ENCODE results near the gene ACY1. TPM values are rescaled to one million over a fixed set of nuclear protein-coding genes. Genes with fewer than 3 reads are reported as not detected.

The ACY1 gene
- polyA plus RNA-seq, 1 donor (not counting 4 experiments of a cell fraction or from before 2014, with no cell fraction given) = 71.8 TPM

- Histone ChIP-seq H3K9me3 (ENCODE audit: control insufficient read depth, low read depth, low read length) (no peaks in the 10 kb centered on the region), H3K9me1 (ENCODE audit: control insufficient read depth, extremely low read depth, insufficient read depth, low read length) (no peaks in the 10 kb centered on the region), H3K4me3 (ENCODE audit: control insufficient read depth in 2 of 3, extremely low read depth in 1 of 3, insufficient read depth in 2 of 3, low read depth in 1 of 3, low read length in 3 of 3) (no peak overlapping the region), H3K4me2 (ENCODE audit: control insufficient read depth, extremely low read depth, insufficient read depth, low read depth, low read length) (no peak overlapping the region), H3K27ac (ENCODE audit: control insufficient read depth, insufficient read depth, low read length) (no peak overlapping the region), H4K20me1 (ENCODE audit: control insufficient read depth, extremely low read depth, insufficient read depth, low read length) (no peaks in the 10 kb centered on the region), H3K9ac (ENCODE audit: control insufficient read depth, extremely low read depth, insufficient read depth, low read length) (no peak overlapping the region), H3K27me3 (ENCODE audit: control insufficient read depth, extremely low read depth, insufficient read depth, low read length) (no peaks in the 10 kb centered on the region), H3K79me2 (ENCODE audit: control insufficient read depth, insufficient read depth, low read length) (peaks cover 4% of the 10 kb centered on the region), H3K36me3 (ENCODE audit: control insufficient read depth in 2 of 2, extremely low read depth in 1 of 2, insufficient read depth in 2 of 2, low read length in 2 of 2) (no peaks in the 10 kb centered on the region), H2AFZ (ENCODE audit: control insufficient read depth, low read length) (no peak overlapping the region), H3K4me1 (ENCODE audit: control insufficient read depth, extremely low read depth, insufficient read depth, low read length) (peaks cover 28% of the 10 kb centered on the region)
- FAIRE-seq = no peak
- DNase-seq (ENCODE audit: low read depth, low spot score) = no peak
- TF ChIP-seq, protein P1, sequence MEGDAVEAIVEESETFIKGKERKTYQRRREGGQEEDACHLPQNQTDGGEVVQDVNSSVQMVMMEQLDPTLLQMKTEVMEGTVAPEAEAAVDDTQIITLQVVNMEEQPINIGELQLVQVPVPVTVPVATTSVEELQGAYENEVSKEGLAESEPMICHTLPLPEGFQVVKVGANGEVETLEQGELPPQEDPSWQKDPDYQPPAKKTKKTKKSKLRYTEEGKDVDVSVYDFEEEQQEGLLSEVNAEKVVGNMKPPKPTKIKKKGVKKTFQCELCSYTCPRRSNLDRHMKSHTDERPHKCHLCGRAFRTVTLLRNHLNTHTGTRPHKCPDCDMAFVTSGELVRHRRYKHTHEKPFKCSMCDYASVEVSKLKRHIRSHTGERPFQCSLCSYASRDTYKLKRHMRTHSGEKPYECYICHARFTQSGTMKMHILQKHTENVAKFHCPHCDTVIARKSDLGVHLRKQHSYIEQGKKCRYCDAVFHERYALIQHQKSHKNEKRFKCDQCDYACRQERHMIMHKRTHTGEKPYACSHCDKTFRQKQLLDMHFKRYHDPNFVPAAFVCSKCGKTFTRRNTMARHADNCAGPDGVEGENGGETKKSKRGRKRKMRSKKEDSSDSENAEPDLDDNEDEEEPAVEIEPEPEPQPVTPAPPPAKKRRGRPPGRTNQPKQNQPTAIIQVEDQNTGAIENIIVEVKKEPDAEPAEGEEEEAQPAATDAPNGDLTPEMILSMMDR (optimal IDR thresholded peaks at IDR 0.05 in 1 of 3, IDR thresholded peaks at IDR 0.05 in 1 of 3, conservative IDR thresholded peaks at IDR 0.05 in 1 of 3; ENCODE audit: extremely low read depth in 1 of 3, insufficient read depth in 2 of 3, low read length in 3 of 3) = no peak
- no peak for TF ChIP-seq EZH2 (IDR thresholded peaks at IDR 0.05; ENCODE audit: low read length)
- dilution Hi-C loops (cut with MboI; ENCODE audit: extremely low pct_ligation_motif_present, low sequenced_read_pairs) = no loop called here
These were observed 13.5 kb upstream of the ACY1 start for GRCh38 chr3:51969841-51970240.

DNA sequence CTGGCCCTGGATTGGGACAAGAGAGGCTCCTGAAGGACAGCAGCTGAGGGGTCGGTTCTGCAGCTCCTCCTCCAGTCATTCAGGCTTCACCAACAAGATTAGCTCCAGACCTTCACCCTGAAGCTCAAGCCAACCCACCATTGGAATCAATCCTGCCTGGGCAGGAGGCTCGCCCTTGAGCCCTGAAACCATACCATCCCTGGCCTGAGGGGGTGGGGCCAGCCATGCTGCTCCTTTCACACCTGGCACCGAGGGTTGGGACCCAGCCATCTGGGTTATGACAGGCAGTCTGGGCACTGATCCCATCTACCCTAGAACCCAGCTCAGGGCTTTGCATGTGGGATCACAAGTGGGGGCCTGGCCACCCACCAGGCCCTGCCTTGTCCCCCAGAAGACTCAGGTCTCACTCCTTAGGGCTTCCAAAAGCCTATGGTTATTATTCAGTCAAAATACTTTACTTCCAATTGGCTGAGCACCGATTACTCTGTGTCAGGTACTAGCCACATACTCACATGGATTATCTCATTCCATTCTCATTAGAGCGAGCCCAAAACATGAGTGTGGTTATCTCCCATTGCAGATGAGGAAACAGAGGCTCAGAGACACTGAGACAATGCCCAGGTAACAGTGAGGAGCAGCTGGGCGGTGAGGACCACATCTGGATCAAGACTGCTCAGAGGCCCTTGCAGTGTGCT lies 12.6 kb upstream of the ACY1 start:
- H3K4me1 ChIP-seq (ENCODE audit: control insufficient read depth, extremely low read depth, insufficient read depth, low read length) = peaks cover 34% of the 10 kb centered on the region
- TF ChIP-seq EZH2 (IDR thresholded peaks at IDR 0.05; ENCODE audit: low read length) = no peak
- TF ChIP-seq, protein P1 (optimal IDR thresholded peaks at IDR 0.05 in 1 of 3, IDR thresholded peaks at IDR 0.05 in 1 of 3, conservative IDR thresholded peaks at IDR 0.05 in 1 of 3; ENCODE audit: extremely low read depth in 1 of 3, insufficient read depth in 2 of 3, low read length in 3 of 3) = no peak
- H2AFZ ChIP-seq (ENCODE audit: control insufficient read depth, low read length) = no peak overlapping the region
- H3K9me1 ChIP-seq (ENCODE audit: control insufficient read depth, extremely low read depth, insufficient read depth, low read length) = no peaks in the 10 kb centered on the region
- H3K9ac ChIP-seq (ENCODE audit: control insufficient read depth, extremely low read depth, insufficient read depth, low read length) = no peak overlapping the region
- H3K9me3 ChIP-seq (ENCODE audit: control insufficient read depth, low read depth, low read length) = no peaks in the 10 kb centered on the region
- H4K20me1 ChIP-seq (ENCODE audit: control insufficient read depth, extremely low read depth, insufficient read depth, low read length) = no peaks in the 10 kb centered on the region
- no peak for FAIRE-seq
- H3K4me3 ChIP-seq (ENCODE audit: control insufficient read depth in 2 of 3, extremely low read depth in 1 of 3, insufficient read depth in 2 of 3, low read depth in 1 of 3, low read length in 3 of 3) = no peak overlapping the region
- no peaks in the 10 kb centered on the region for H3K27me3 ChIP-seq (ENCODE audit: control insufficient read depth, extremely low read depth, insufficient read depth, low read length)
- no peaks in the 10 kb centered on the region for H3K36me3 ChIP-seq (ENCODE audit: control insufficient read depth in 2 of 2, extremely low read depth in 1 of 2, insufficient read depth in 2 of 2, low read length in 2 of 2)
- no peak overlapping the region for H3K27ac ChIP-seq (ENCODE audit: control insufficient read depth, insufficient read depth, low read length)
- peaks cover 4% of the 10 kb centered on the region for H3K79me2 ChIP-seq (ENCODE audit: control insufficient read depth, insufficient read depth, low read length)
- dilution Hi-C loops (cut with MboI; ENCODE audit: extremely low pct_ligation_motif_present, low sequenced_read_pairs) = no loop called here
- no peak overlapping the region for H3K4me2 ChIP-seq (ENCODE audit: control insufficient read depth, extremely low read depth, insufficient read depth, low read depth, low read length)
- DNase-seq (ENCODE audit: low read depth, low spot score) = no peak
